Jurkat, Clone E6-1 (cell line): ENCODE results near the gene CSMD2.

Experiments
- DNase-seq: peaks from one replicate; pipeline ENCODE4 v3.0.0-alpha.2; 2011; ENCODE audit warnings: low read depth, low spot score
- H3K4me3 ChIP-seq: 2 replicates; pipeline ENCODE4 v1.5.1; 2011; ENCODE audit warnings: mild to moderate bottlenecking, low read length, control low read depth, moderate library complexity

The CSMD2 gene

DNA sequence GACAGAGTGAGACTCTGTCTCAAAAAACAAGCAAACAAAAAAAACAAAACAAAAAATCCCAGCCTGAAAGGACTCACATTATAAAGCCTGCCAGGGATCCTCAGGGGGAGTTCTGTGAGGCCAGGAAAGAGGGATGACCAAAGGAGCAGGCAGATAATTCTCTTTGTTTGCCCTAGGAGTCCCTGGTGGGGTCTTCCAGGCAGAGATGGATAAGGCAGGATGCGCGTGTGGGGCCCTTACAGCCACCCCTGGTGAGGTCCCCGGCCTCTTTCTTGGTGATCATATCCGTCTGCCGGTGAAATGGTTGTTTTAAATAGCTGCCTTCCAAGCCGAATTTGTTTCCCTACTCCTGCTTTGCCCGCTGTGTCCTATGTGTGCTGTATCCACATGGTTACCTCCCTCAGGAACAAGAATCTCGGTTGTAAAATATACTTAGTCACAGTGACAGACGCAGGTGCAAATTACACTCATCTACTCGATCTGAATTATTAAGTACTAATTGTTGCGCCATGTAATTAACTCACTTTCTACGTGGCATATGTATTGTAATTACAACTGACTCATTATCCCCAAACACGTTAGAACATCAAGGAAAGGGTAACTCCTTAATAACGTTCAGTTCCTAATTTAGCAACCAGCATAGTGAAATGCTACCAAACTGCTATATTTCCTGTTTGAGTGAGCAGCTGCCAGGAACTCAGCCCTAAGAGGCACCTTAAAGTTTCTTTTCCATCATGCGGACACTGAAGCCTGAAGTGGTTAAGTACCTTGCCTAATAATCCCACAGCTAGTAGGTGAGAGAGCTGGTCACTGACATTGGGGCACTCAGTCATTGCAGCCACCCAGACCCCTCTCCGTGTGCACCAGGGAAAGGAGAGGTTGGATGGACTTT, 586.2 kb downstream of the CSMD2 start:
- H3K4me3 ChIP-seq: no peak overlapping the region
- no peak for DNase-seq

GRCh38 chr1:33577663-33578062, 587.4 kb downstream of the CSMD2 start:
- DNase-seq: no peak
- H3K4me3 ChIP-seq: no peak overlapping the region

DNA sequence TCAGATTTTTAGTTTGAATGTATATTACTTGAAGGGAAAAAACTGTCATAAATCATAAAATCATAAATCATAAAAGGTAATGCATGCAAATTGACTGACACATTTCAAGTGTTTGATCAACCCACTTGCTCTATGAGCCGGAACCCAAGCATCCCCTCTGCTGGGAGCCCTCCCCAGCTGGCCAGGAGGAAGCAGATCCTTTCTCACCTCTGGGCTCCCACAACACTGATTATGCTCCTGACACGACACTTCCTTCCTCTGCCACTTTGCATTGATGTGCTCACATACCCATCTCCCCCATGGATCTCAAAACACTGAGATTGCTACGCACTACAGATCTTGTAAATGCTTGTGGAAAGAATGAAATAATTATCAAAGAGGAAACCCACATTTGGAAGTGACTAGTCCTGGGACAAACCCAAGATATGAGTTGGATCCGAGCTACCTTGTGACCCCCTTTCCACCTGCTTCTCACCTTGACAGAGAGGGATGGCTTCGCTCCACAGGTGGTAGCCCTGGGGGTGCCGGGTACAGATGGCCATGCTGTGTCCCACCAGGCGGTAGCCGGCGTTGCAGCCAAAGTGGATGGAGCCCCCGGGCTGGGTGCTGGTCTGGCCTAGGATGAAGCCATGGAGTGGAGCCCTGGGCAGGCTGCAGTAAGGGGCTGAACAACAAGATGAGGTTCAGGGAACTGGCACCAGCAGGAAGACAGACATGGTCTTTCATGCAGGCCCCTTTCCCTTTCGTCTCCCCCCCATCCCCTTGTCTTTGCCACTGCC, 588.0 kb downstream of the CSMD2 start:
- H3K4me3 ChIP-seq: no peak overlapping the region
- peak; percentile 14 for DNase-seq

GRCh38 chr1:33575324-33575879, 589.6 kb downstream of the CSMD2 start:
- H3K4me3 ChIP-seq: no peak overlapping the region
- DNase-seq: no peak

- no peak overlapping the region for H3K4me3 ChIP-seq
- DNase-seq: no peak
These were observed 591.4 kb downstream of the CSMD2 start for GRCh38 chr1:33573661-33574060.

DNA sequence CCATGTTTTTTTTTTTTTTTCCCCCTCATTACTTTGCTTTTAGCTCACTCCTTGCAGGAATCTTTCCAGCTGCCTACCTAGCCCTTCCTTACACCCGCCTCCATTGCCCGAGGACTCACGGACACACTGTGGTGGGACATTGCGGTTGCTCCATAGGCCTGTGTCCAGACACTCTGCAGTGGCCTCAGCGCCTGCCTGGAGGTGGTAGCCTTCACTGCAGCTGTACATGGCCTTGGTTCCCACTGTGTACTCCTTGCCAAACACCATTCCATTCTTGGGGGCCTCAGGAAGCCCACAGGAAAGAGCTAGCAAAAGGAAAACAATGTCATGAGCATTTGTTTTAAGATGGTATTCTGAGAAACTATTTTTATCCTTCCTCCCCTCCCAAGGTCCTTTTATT, 592.6 kb downstream of the CSMD2 start:
- DNase-seq: no peak

GRCh38 chr1:33569331-33569730, 595.7 kb downstream of the CSMD2 start:
- DNase-seq: no peak
- H3K4me3 ChIP-seq: no peak overlapping the region

More for the DNA sequence above, 592.6 kb downstream of the CSMD2 start:
- H3K4me3 ChIP-seq: no peak overlapping the region

- H3K4me3 ChIP-seq: no peak overlapping the region
- DNase-seq: no peak
These were observed 601.3 kb downstream of the CSMD2 start for GRCh38 chr1:33563699-33564098.

DNA sequence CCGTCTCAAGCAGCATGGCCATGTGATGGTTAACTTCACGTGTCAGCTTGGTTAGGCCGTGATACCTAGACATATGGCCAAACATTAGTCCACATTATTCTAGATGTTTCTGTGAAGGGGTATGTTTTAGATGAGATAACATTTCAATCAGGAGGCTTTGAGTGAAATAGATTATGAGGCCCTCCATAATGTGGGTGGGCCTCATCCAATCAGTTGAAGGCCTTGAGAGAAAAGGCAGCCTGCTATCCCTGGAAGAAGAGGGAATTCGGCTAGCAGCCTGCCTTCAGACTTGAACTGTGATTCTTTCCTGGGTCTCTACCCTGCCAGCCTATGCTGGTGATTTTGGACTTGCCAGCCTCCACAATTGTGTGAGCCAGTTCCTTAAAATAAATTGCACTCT, 602.5 kb downstream of the CSMD2 start:
- H3K4me3 ChIP-seq: no peak overlapping the region
- no peak for DNase-seq

DNA sequence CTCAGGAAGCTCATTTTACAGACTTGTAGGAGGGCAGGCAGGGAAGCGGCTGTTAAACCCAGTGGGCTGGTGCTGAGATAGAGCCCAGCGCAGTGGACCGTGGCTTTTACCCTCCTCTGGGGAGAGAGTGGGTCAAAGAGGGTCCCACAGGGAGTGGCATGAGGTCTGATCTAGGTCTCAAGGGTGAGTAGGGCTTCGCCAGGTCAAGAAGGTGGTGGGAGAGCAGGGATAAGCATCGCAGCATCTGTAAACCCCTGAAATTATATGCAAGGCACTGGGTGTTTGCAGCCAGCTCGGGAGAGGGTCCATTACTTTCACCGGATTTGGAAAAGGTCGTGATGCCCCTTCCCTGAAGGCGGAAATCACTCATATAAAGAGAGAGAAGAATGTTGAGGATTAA, 603.5 kb downstream of the CSMD2 start:
- no peak overlapping the region for H3K4me3 ChIP-seq
- no peak for DNase-seq

GRCh38 chr1:33560680-33561079, 604.4 kb downstream of the CSMD2 start:
- no peak for DNase-seq

GRCh38 chr1:33548721-33549120, 616.3 kb downstream of the CSMD2 start:
- no peak for DNase-seq
- no peak overlapping the region for H3K4me3 ChIP-seq

More at GRCh38 chr1:33560680-33561079, 604.4 kb downstream of the CSMD2 start:
- no peak overlapping the region for H3K4me3 ChIP-seq

GRCh38 chr1:33548319-33548718, 616.7 kb downstream of the CSMD2 start:
- no peak for DNase-seq
- H3K4me3 ChIP-seq: no peak overlapping the region

GRCh38 chr1:33547576-33547975, 617.5 kb downstream of the CSMD2 start:
- no peak for DNase-seq
- no peak overlapping the region for H3K4me3 ChIP-seq

DNA sequence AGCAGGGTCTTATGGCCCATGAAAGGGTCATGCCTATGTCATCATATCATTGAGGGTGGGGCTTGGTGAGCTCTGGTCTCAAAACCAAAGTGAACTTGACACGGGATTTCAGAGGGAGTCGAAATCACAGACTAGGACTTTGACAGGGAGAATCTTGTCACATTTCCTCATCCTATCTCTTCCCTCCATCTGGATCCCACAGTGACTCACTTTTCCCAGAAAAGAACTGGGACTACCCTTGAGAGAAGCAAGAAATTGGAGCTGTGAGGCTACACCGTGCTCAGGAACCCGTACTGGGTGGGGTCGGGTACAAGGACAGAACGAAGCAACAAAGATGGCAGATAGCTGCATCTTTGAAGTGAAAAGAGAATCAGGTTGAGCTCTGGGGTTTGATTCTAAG, 623.1 kb downstream of the CSMD2 start:
- no peak for DNase-seq
- H3K4me3 ChIP-seq: no peak overlapping the region

- H3K4me3 ChIP-seq: no peak overlapping the region
- DNase-seq: no peak
These were observed 627.1 kb downstream of the CSMD2 start for GRCh38 chr1:33537885-33538284.

DNA sequence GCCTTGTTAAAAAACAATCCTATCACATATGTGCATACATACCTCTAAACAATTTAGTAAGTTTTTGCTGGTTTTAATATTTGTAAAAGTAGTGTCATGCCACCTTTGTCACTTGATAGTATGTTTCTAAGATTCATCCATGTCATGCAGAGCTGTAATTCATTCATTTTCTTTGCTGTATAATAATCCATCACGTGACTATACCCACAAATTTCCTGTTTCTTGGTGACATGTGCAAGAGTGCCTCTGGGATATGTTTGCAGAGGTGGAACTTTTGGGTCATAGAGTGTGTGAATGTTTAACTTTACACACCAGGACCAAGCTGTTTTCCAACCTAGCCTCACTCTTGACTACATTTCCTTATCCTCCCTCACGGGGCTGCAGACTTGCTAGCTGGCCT, 629.7 kb downstream of the CSMD2 start:
- no peak for DNase-seq
- no peak overlapping the region for H3K4me3 ChIP-seq

- H3K4me3 ChIP-seq: no peak overlapping the region
- no peak for DNase-seq
These were observed 632.1 kb downstream of the CSMD2 start for GRCh38 chr1:33532936-33533335.

GRCh38 chr1:33532250-33532649, 632.8 kb downstream of the CSMD2 start:
- H3K4me3 ChIP-seq: no peak overlapping the region
- no peak for DNase-seq

GRCh38 chr1:33529957-33530356, 635.1 kb downstream of the CSMD2 start:
- H3K4me3 ChIP-seq: no peak overlapping the region
- no peak for DNase-seq
